SK-N-SH (cell line): ENCODE results near the gene SPRR2D. TPM values are rescaled to one million over a fixed set of nuclear protein-coding genes. Genes with fewer than 3 reads are reported as not detected.

ENCODE experiments used
- CTCF ChIA-PET: fragments of 300-600, 350-600 bp; formaldehyde crosslinking; extraction: SDS; loops from one replicate; lab custom pipeline; 2021; lab: Yijun Ruan, JAX
- POLR2A ChIA-PET: fragments of 350-600 bp; sonication (Branson Sonifier 250); formaldehyde crosslinking; extraction: SDS; loops from one replicate; lab custom pipeline; 2020; ENCODE audit warnings: antibody characterized with exemption, inconsistent platforms; lab: Yijun Ruan, JAX
- DNase-seq: peaks from one replicate; pipeline ENCODE4 v3.0.0; 2012
- H2AFZ ChIP-seq: fragments of 200-600 bp; sonication (generic); 2 replicates; pipeline ENCODE4 v1.8.1; 2016; ENCODE audit warnings: antibody characterized with exemption, mild to moderate bottlenecking, low read depth
- H3F3A ChIP-seq: fragments of 200-600 bp; sonication (generic); replicated peaks from 2 replicates; pipeline ENCODE3; 2016; ENCODE audit warnings: antibody characterized with exemption, mild to moderate bottlenecking; ENCODE audit not compliant: insufficient read depth
- H3K27ac ChIP-seq, 2 experiments: fragments of 200-500 bp in 1 of 2; fragments of 200-600 bp in 1 of 2; sonication (Bioruptor generic) in 1 of 2; sonication (generic), shearing (Covaris generic) in 1 of 2; 2 replicates each; pipeline versions ENCODE4 v1.5.1 to v1.6.1; 2014 to 2016; ENCODE audit warnings: low read depth in 2 of 2, inconsistent platforms in 1 of 2, low read length in 1 of 2, mild to moderate bottlenecking in 1 of 2, mixed read lengths in 1 of 2
- H3K27me3 ChIP-seq: fragments of 200-600 bp; sonication (generic), shearing (Covaris generic); 2 replicates; pipeline ENCODE4 v1.6.1; 2016; ENCODE audit warnings: mixed run types; ENCODE audit not compliant: insufficient read depth
- H3K36me3 ChIP-seq, 2 experiments: fragments of 200-500 bp in 1 of 2; fragments of 200-600 bp in 1 of 2; sonication (Bioruptor generic) in 1 of 2; sonication (generic) in 1 of 2; replicated peaks in 1 of 2; 2 replicates each; pipeline versions ENCODE3 to v1.5.1; 2014 to 2016; ENCODE audit warnings: low read length in 1 of 2, mild to moderate bottlenecking in 1 of 2; ENCODE audit not compliant: insufficient read depth in 2 of 2, control insufficient read depth in 1 of 2
- H3K4me1 ChIP-seq, 2 experiments: fragments of 200-500 bp in 1 of 2; fragments of 200-600 bp in 1 of 2; sonication (Bioruptor generic) in 1 of 2; sonication (generic), shearing (Covaris generic) in 1 of 2; 2 replicates each; pipeline versions ENCODE4 v1.5.1 to v1.6.1; 2014 to 2016; ENCODE audit warnings: low read depth in 1 of 2, low read length in 1 of 2, mixed run types in 1 of 2; ENCODE audit not compliant: insufficient read depth in 2 of 2, control insufficient read depth in 1 of 2
- H3K4me2 ChIP-seq: fragments of 200-600 bp; sonication (generic), shearing (Covaris generic); 2 replicates; pipeline ENCODE4 v1.6.1; 2017; ENCODE audit warnings: mixed run types
- H3K4me3 ChIP-seq, 2 experiments: fragments of 200-500 bp in 1 of 2; fragments of 200-600 bp in 1 of 2; sonication (Bioruptor generic) in 1 of 2; sonication (generic), shearing (Covaris generic) in 1 of 2; 2 replicates each; pipeline versions ENCODE4 v1.5.1 to v1.8.1; 2014 to 2016; ENCODE audit warnings: low read depth in 2 of 2, inconsistent platforms in 1 of 2, low read length in 1 of 2, mild to moderate bottlenecking in 1 of 2, mixed read lengths in 1 of 2, moderate library complexity in 1 of 2
- H3K79me2 ChIP-seq: fragments of 200-600 bp; sonication (generic); 2 replicates; pipeline ENCODE4 v1.8.1; 2017; ENCODE audit warnings: mild to moderate bottlenecking; ENCODE audit not compliant: insufficient read depth
- H3K9ac ChIP-seq: fragments of 200-600 bp; sonication (generic); 2 replicates; pipeline ENCODE4 v1.6.1; 2017; ENCODE audit warnings: mixed run types
- H3K9me2 ChIP-seq: fragments of 200-600 bp; sonication (generic); 2 replicates; pipeline ENCODE4 v1.6.1; 2017; ENCODE audit warnings: mixed run types
- H3K9me3 ChIP-seq: fragments of 200-600 bp; sonication (generic); 2 replicates; pipeline ENCODE4 v1.6.1; 2017; ENCODE audit warnings: mixed run types, mild to moderate bottlenecking, moderate library complexity
- H4K20me1 ChIP-seq: fragments of 200-600 bp; sonication (generic); 2 replicates; pipeline ENCODE4 v1.6.1; 2017; ENCODE audit warnings: mild to moderate bottlenecking, mixed run types; ENCODE audit not compliant: insufficient read depth
- CTCF ChIP-seq: fragments of 200-600 bp; sonication (generic); IDR thresholded peaks from 2 replicates; pipeline ENCODE4 v1.6.1; 2017; ENCODE audit warnings: antibody characterized with exemption, mild to moderate bottlenecking, moderate library complexity
- ELF1 ChIP-seq: IDR thresholded peaks from 2 replicates; pipeline ENCODE4 v1.4.0; 2012
- EZH2phosphoT487 ChIP-seq: fragments of 200-600 bp; sonication (generic); IDR thresholded peaks from 2 replicates; pipeline ENCODE4 v1.6.1; 2017; ENCODE audit warnings: low read depth, mixed run types, mild to moderate bottlenecking, antibody characterized with exemption, moderate library complexity, borderline replicate concordance
- FOXJ3 ChIP-seq: sonication (generic); formaldehyde crosslinking; IDR thresholded peaks from 2 replicates; pipeline ENCODE4 v1.5.1; 2020; ENCODE audit warnings: mild to moderate bottlenecking, missing genetic modification reagents
- GABPA ChIP-seq: IDR thresholded peaks from 2 replicates; pipeline ENCODE4 v1.4.0; 2012; ENCODE audit warnings: low read depth, mild to moderate bottlenecking
- NFIC ChIP-seq: IDR thresholded peaks from 2 replicates; pipeline ENCODE4 v1.4.0; 2012; ENCODE audit warnings: borderline replicate concordance
- NRF1 ChIP-seq: IDR thresholded peaks from 2 replicates; pipeline ENCODE4 v1.6.1; 2012; ENCODE audit warnings: low read depth, mild to moderate bottlenecking, low read length
- RXRA ChIP-seq: IDR thresholded peaks from 2 replicates; pipeline ENCODE4 v1.4.0; 2012; ENCODE audit warnings: low read depth, mild to moderate bottlenecking, borderline replicate concordance
- SMC3 ChIP-seq: IDR thresholded peaks from 2 replicates; pipeline ENCODE4 v1.6.1; 2012; ENCODE audit warnings: low read depth, low read length, improper control_type of control experiment
- USF1 ChIP-seq: IDR thresholded peaks from 2 replicates; pipeline ENCODE4 v1.4.0; 2012; ENCODE audit warnings: low read depth, borderline replicate concordance
- USF2 ChIP-seq: fragments of 150-350 bp; IDR thresholded peaks from 2 replicates; pipeline ENCODE4 v1.6.1; 2017; ENCODE audit warnings: antibody characterized with exemption, low read length, low read depth, borderline replicate concordance
- YY1 ChIP-seq: IDR thresholded peaks from 2 replicates; pipeline ENCODE4 v1.4.0; 2012; ENCODE audit warnings: low read depth, mild to moderate bottlenecking
- ZBTB33 ChIP-seq: IDR thresholded peaks from 2 replicates; pipeline ENCODE4 v1.4.0; 2012; ENCODE audit warnings: low read depth, borderline replicate concordance
- polyA plus RNA-seq, 3 experiments: library from polyadenylated mRNA; depleted of rRNA; stranded (reverse); fragments of >200 nt; gene quantifications; 2 replicates each; pipeline ENCODE4 v1.2.3, GENCODE V29; 2012

SPRR2D gene
- polyA plus RNA-seq, 1 of the 3 experiments (the other 2 are of a cell fraction), result not detected

- Histone ChIP-seq H3K27ac (no peak within 1 kb of the TSS), H2AFZ (no peak within 1 kb of the TSS), H3K9me3 (no peaks in the 10 kb centered on the region), H3K79me2 (no peaks in the 10 kb centered on the region), H3K4me1 (no peaks in the 10 kb centered on the region), H3K9ac (no peak within 1 kb of the TSS), H3K4me2 (no peak within 1 kb of the TSS), H3K36me3 (no peaks in the 10 kb centered on the region), H4K20me1 (no peaks in the 10 kb centered on the region), H3K27me3 (no peaks in the 10 kb centered on the region), H3K4me3 (no peak within 1 kb of the TSS), H3F3A (no peaks in the 10 kb centered on the region), H3K9me2 (no peaks in the 10 kb centered on the region)
- no peak for TF ChIP-seq ZBTB33
- no peak for TF ChIP-seq USF2
- no peak for TF ChIP-seq EZH2phosphoT487
- TF ChIP-seq CTCF, result no peak
- TF ChIP-seq USF1, result no peak
- TF ChIP-seq NFIC, result no peak
- TF ChIP-seq NRF1, result no peak
- TF ChIP-seq RXRA, result no peak
- TF ChIP-seq YY1, result no peak
- no peak for TF ChIP-seq GABPA
- no peak for TF ChIP-seq ELF1
- no peak for TF ChIP-seq SMC3
- TF ChIP-seq FOXJ3 (CRISPR knock-in tag), result no peak
- DNase-seq, result no peak
- ChIA-PET POLR2A (no interaction called here), CTCF (no interaction called here)
Measured at GRCh38 chr1:153030895-153031294, 10.0 kb downstream of the SPRR2D start, which contains the start of gene SPRR1B. SPRR1B (plus strand) TSS chr1:153031203; CDS start chr1:153032346, 1,143 bp downstream.
